HPDE6-E6E7 (cell line): ENCODE results near the gene EP400.
"Not testable (repeated sequence)": the region's sequence is repeated elsewhere in the genome, so short reads cannot be mapped to it uniquely, and the experiment has no call there.

Experiments
- DNase-seq: peaks from one replicate; pipeline ENCODE4 v3.0.0; 2011; ENCODE audit warnings: missing footprints; ENCODE audit errors: extremely low spot score

EP400 gene

GRCh38 chr12:131950182-131950913, 606 bp downstream of the EP400 start:
- no peak for DNase-seq

GRCh38 chr12:131953810-131954209, 4.1 kb downstream of the EP400 start:
- not testable (repeated sequence) for DNase-seq

GRCh38 chr12:131954460-131954859, 4.7 kb downstream of the EP400 start:
- DNase-seq = not testable (repeated sequence)

GRCh38 chr12:131959116-131959515, 9.4 kb downstream of the EP400 start:
- no peak for DNase-seq

GRCh38 chr12:131959641-131960589, 10.2 kb downstream of the EP400 start:
- no peak for DNase-seq

GRCh38 chr12:131960590-131961325, 11.0 kb downstream of the EP400 start:
- not testable (repeated sequence) for DNase-seq

GRCh38 chr12:131961328-131961727, 11.6 kb downstream of the EP400 start:
- not testable (repeated sequence) for DNase-seq

GRCh38 chr12:131962069-131962468, 12.3 kb downstream of the EP400 start:
- no peak for DNase-seq

GRCh38 chr12:131963381-131963780, 13.6 kb downstream of the EP400 start:
- no peak for DNase-seq

GRCh38 chr12:131965073-131965472, 15.3 kb downstream of the EP400 start:
- DNase-seq = no peak

GRCh38 chr12:131971226-131971625, 21.5 kb downstream of the EP400 start:
- no peak for DNase-seq

- no peak for DNase-seq
Observed at GRCh38 chr12:131975228-131975627, 25.5 kb downstream of the EP400 start.

GRCh38 chr12:131979606-131980005, 29.9 kb downstream of the EP400 start:
- no peak for DNase-seq

- no peak for DNase-seq
Observed at GRCh38 chr12:131980263-131980662, 30.5 kb downstream of the EP400 start.

GRCh38 chr12:131981388-131981787, 31.6 kb downstream of the EP400 start:
- DNase-seq = no peak

- DNase-seq = no peak
Observed at GRCh38 chr12:131982041-131982440, 32.3 kb downstream of the EP400 start.

GRCh38 chr12:131983026-131983425, 33.3 kb downstream of the EP400 start:
- no peak for DNase-seq

- no peak for DNase-seq
Observed at GRCh38 chr12:131983554-131983953, 33.8 kb downstream of the EP400 start.

- DNase-seq = no peak
Observed at GRCh38 chr12:131984334-131984733, 34.6 kb downstream of the EP400 start.

GRCh38 chr12:131985510-131985875, 35.8 kb downstream of the EP400 start:
- not testable (repeated sequence) for DNase-seq

- no peak for DNase-seq
Observed at GRCh38 chr12:131986361-131986760, 36.6 kb downstream of the EP400 start.

- DNase-seq = no peak
Observed at GRCh38 chr12:131986910-131987309, 37.2 kb downstream of the EP400 start.
